Cardiac septum (tissue), 1 donor: Measurements from ENCODE around the gene GRK3. TPM values are rescaled to one million over a fixed set of nuclear protein-coding genes. Genes with fewer than 3 reads are reported as not detected.
"Not testable (repeated sequence)": the region's sequence is repeated elsewhere in the genome, so short reads cannot be mapped to it uniquely, and the experiment has no call there.

Source experiments
- DNase-seq: peaks from one replicate; pipeline ENCODE4 v3.0.0-alpha.2; 2020; ENCODE audit warnings: low spot score
- intact Hi-C: fragments of 100-400 bp; cut with DNase I; formaldehyde crosslinking; loops from one replicate; pipeline ENCODE4 v1.14.0; 2022
- total RNA-seq: library from RNA; stranded (reverse); fragmentation: NEBNext Ultra II Directional; extraction: Animal tissue kit (Norgen Biotek cat#: 25700); gene quantifications from one replicate; pipeline ENCODE4 v1.2.1, GENCODE V29; 2021
- donor health status: DM: no; HTN: no; CAD: no.

Gene GRK3
- total RNA-seq, 1 donor from 2014 or later = 4.8 TPM

DNA sequence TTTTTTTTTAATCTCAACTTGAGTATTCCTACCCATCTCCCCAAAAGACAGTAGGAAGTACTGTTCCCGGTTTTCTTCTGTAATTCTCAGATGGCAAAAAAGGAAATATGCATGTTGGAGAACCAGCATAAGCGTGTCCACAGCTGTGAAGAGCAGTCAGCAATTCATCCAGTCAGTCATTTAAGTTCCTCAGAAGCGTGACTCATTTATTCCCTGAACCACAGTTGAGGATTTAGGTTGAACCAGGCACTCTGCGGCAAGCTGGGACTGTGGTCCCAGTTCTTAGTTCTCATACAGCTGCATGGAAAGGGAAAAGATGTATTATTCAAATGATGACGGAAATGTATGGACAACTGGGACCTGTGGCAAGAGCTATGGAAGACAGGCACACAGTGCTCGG lies 116.5 kb downstream of the GRK3 start:
- intact Hi-C loops = no loop called here

GRCh38 chr22:25682109-25682508 lies 117.6 kb downstream of the GRK3 start:
- intact Hi-C loops = no loop called here
- DNase-seq = no peak

More for the DNA sequence above, 116.5 kb downstream of the GRK3 start:
- DNase-seq = no peak

- no peak for DNase-seq
- intact Hi-C loops = no loop called here
Observed at GRCh38 chr22:25688627-25689026, 124.2 kb downstream of the GRK3 start.

- intact Hi-C loops = no loop called here
- no peak for DNase-seq
Observed at GRCh38 chr22:25689631-25690030, 125.2 kb downstream of the GRK3 start.

GRCh38 chr22:25690798-25691197 lies 126.3 kb downstream of the GRK3 start:
- intact Hi-C loops = no loop called here
- DNase-seq = no peak

DNA sequence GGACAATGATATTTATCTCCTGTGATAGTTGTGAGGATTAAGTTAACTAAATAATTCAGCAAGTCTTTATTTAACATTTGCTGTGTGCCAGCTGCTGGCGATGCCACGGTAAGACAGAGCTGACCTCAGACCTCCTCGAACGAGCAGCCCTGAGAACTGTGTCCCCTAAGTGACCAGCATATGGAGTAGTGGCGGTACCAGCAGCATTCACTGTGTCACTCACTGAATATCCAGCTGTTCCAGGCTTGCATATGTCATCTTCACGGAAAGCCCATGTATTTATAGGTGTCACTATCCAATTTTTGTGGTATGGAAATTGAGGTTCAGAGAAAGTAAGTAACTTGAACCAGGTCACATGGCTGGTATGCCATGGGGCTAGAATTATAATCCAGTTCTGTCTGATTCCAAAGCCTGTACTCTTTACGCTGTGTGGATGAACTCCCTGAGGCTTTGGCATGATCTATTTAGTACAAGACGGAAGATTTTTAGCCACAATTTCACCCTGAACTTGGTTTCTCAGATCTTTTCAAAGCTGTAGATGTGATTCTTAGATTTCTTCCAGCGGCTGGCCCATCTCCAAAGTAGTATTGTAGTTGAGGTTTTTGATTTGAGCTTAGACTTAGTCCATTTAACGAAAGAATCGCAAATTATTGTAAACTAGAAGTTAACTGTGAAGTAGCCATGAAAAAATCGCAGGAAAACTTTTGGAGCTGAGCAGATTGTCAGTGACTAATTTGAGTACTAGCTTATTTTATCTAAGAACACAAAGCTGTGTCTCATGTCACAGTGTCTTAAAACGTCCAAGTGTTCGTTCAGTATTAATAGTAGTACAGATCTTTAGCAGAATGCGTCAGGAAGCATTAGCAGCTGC lies 128.2 kb downstream of the GRK3 start:
- DNase-seq = no peak
- intact Hi-C loops = no loop called here

- DNase-seq = no peak
- intact Hi-C loops = no loop called here
Observed at GRCh38 chr22:25693268-25693565, 128.7 kb downstream of the GRK3 start.

- DNase-seq = no peak
- intact Hi-C loops = no loop called here
Observed at GRCh38 chr22:25694196-25694907, 129.9 kb downstream of the GRK3 start.

GRCh38 chr22:25695146-25695545 lies 130.7 kb downstream of the GRK3 start:
- intact Hi-C loops = no loop called here
- DNase-seq = no peak

DNA sequence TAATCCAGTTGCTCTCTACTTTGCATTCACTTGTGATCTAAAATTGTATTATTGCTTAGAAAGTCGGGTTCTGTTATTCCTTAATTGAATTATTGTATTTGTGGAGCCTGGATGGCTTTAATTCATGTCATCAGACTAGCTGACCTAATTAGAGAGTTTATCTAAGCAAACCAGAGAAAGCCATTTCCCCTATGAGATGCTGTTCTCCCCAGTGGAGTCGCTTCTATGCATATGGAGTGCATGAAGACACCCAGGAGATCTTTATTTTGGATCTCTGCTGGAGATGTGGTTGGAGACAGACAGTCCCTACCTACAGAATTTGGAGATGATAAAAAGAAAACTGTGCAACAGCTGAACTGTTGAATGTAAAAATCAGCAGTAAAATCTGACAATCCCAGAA lies 132.3 kb downstream of the GRK3 start:
- DNase-seq = no peak
- intact Hi-C loops = no loop called here

GRCh38 chr22:25697181-25697664 lies 132.7 kb downstream of the GRK3 start:
- intact Hi-C loops = no loop called here
- DNase-seq = no peak

GRCh38 chr22:25697978-25698377 lies 133.5 kb downstream of the GRK3 start:
- intact Hi-C loops = no loop called here

DNA sequence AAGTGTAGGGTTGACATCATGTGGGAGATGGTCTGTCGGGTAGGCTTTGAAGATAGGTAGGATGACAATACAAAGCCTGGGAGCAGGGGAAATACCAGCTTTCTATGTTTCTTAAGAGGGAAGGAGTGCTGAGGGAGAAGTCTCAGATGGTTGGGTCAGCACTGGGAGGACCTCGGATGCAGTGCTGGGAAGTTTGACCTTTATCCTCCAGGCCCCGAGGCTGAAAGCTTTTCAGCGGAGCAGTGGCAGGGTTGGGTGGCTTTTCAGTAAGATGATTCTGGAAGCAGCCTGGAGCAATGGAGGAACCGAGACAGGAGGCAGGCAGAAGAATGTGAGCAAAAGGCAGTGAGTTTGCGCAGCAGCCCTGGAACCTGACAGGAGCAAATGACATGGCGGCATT lies 134.0 kb downstream of the GRK3 start:
- no peak for DNase-seq
- intact Hi-C loops = no loop called here

More at GRCh38 chr22:25697978-25698377, 133.5 kb downstream of the GRK3 start:
- no peak for DNase-seq

DNA sequence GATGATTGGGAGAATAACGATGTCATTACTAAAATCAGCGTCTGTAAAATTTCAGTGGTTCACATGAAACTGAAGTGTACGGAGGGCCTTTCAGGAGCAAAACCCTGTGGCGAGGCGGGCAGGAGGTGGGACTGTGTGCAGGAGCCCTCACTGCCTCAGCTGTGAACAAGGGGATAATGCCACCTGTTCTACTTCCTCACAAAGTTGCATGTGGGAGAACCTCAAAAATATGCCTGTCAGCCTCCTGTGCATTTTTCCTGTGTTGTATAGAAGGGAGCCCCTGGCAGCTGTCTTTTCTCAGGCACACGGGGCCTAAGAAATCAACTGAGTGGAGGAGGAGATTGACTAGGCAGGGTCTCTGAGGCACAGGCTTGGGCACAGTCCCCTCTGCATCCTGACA lies 134.5 kb downstream of the GRK3 start:
- DNase-seq = no peak
- intact Hi-C loops = no loop called here

DNA sequence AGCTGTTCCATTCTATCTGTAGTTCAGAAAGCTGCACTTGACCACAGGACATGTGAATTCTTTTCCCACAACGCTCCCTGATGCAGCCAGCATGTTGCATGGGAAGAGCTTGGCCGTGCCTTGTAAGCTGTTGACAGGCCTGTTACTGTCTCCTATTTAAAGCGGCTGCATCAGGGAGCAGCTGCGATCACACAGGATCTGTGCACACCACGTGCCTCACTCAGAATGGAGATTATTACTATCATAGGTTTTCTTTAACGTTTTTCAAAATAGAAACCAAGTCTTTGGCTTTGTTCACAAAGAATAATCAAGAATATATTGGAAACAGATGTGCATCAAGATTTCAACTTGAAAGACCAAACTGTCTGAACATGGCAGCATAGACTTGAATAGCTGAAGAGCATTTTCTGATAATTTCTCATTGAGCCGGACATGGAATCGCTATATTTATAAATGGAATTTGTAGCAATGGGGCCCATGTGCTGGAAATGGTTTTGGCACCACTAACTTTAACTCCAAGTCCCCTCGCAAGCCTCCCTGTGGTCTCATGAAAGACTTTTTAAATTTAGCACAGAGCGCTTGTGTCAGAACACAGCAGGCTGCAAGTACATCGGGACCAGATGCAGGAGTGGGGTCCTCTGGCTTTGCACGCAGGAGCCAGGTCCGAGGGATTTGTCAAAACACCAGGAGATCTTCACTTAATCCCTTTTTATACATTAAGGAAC lies 136.7 kb downstream of the GRK3 start:
- DNase-seq = no peak
- intact Hi-C loops = no loop called here

- DNase-seq = no peak
- intact Hi-C loops = loop anchor here (2.0 kb wide), 1 partner anchor 239 kb away; no protein-coding TSS in a partner anchor
Observed at GRCh38 chr22:25702040-25702439, 137.6 kb downstream of the GRK3 start.

DNA sequence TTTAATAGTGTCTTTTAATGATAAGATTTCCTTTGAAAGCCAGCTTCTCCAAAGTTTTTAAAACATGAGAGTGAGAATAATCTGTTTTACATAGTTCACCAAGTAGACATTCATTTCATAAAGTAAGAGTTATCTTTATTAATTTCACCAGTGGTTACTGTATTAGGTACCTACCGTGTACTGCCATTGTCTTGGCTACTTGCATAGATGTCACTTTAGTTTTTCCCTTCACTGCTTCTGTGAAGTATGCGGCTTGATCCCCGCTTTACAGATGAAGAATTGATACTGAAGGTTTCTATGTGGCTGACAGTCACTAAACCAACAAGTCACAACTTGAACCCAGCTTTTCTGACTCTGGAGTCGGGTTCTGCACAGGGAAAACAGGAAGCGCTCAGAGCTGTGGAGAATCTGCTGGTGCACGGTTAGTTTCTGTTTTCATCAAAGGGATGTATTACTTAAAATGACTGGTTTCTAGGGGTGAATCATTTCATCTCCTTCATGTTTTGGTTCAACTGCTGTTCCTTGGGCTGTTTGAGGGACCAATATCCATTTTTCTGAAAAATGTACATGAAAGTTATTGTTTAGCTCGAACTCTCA lies 138.2 kb downstream of the GRK3 start:
- no peak for DNase-seq
- intact Hi-C loops = loop anchor here (2.0 kb wide), 1 partner anchor 240 kb away; no protein-coding TSS in a partner anchor

DNA sequence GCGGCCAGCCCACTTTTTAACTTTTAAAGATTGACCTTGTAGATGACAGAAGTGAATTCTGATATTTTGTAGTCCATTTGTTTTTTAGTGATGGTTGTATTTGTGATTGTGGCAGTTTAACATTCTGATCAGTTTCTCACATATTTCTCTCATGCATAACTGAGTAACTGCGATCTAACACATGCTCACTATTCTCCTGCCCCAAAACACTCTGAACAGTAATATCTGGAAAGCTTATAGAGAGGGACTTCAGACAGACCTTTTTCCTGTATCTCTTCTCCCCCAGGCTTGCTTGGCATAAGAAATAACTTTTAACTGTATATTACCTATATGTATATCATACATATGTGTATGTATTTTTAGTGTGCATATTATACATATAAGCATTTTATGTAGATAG lies 140.2 kb downstream of the GRK3 start:
- intact Hi-C loops = loop anchor here (5.0 kb wide), 1 partner anchor 68 kb away; no protein-coding TSS in a partner anchor

DNA sequence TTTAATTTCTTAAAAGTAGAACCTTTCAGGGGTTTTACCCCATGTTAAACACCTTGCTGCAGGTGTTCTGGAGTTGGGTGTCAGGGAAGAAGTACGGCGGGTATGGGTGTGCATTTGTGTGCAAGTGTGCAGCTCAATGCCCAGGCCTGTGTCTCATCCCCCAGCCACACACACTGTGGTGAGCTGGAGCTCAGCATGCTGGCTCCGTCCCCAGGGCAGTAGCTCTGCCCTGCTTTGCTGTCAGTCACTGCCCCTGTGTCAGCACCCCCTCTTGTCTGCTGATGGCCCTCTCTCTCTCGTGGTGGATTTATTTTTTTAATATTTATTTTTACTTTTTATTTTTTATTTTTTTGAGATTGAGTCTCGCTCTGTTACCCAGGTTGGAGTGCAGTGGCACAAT lies 141.7 kb downstream of the GRK3 start:
- intact Hi-C loops = loop anchor here (5.0 kb wide), 1 partner anchor 66 kb away; no protein-coding TSS in a partner anchor

More for the DNA sequence above, 140.2 kb downstream of the GRK3 start:
- DNase-seq = no peak

GRCh38 chr22:25708430-25708829 lies 144.0 kb downstream of the GRK3 start:
- DNase-seq = not testable (repeated sequence)
- intact Hi-C loops = loop anchor here (5.0 kb wide), 1 partner anchor 64 kb away; no protein-coding TSS in a partner anchor

More for the DNA sequence above, 141.7 kb downstream of the GRK3 start:
- DNase-seq = no peak
